Measurements from ENCODE around the gene SIX2. TPM values are rescaled to one million over a fixed set of nuclear protein-coding genes. Genes with fewer than 3 reads are reported as not detected.

Gene SIX2
- total RNA-seq, 4 donors from 2014 or later: not detected

- H3K27ac ChIP-seq: no peak overlapping the region
- no peak for DNase-seq
- no peaks in the 10 kb centered on the region for H3K36me3 ChIP-seq
- H3K4me1 ChIP-seq: peaks cover 0 to 20% (median 0%) of the 10 kb centered on the region in 4 donors
- H3K27me3 ChIP-seq: peaks cover 0 to 56% of the 10 kb centered on the region in 2 donors
- TF ChIP-seq POLR2A (IDR thresholded peaks at IDR 0.05): no peak
- no peak overlapping the region for H3K4me3 ChIP-seq
- H3K9me3 ChIP-seq: no peaks in the 10 kb centered on the region
Measured at GRCh38 chr2:44999540-44999939, 9.7 kb downstream of the SIX2 start.

- no peak for TF ChIP-seq CTCF (IDR thresholded peaks at IDR 0.05)
- no peak for TF ChIP-seq POLR2A (IDR thresholded peaks at IDR 0.05)
- no peak for DNase-seq
- Histone ChIP-seq H3K4me3 (no peak overlapping the region), H3K27ac (no peak overlapping the region), H3K9me3 (no peaks in the 10 kb centered on the region), H3K27me3 (peaks cover 0 to 43% of the 10 kb centered on the region in 2 donors), H3K4me1 (peaks cover 0 to 10% (median 0%) of the 10 kb centered on the region in 4 donors), H3K36me3 (no peaks in the 10 kb centered on the region)
Measured at GRCh38 chr2:44997963-44998362, 11.3 kb downstream of the SIX2 start.

GRCh38 chr2:44996356-44996755 lies 12.9 kb downstream of the SIX2 start:
- H3K9me3 ChIP-seq: no peaks in the 10 kb centered on the region
- peaks cover 0 to 6% (median 0%) of the 10 kb centered on the region in 4 donors for H3K4me1 ChIP-seq
- no peak overlapping the region for H3K27ac ChIP-seq
- no peak overlapping the region for H3K4me3 ChIP-seq
- TF ChIP-seq CTCF (IDR thresholded peaks at IDR 0.05): no peak
- TF ChIP-seq POLR2A (IDR thresholded peaks at IDR 0.05): no peak
- H3K27me3 ChIP-seq: peaks cover 0 to 27% of the 10 kb centered on the region in 2 donors
- no peaks in the 10 kb centered on the region for H3K36me3 ChIP-seq
- DNase-seq: no peak

GRCh38 chr2:44994377-44994776 lies 14.9 kb downstream of the SIX2 start:
- TF ChIP-seq CTCF (IDR thresholded peaks at IDR 0.05) (no peak), POLR2A (IDR thresholded peaks at IDR 0.05) (no peak)
- peaks cover 0 to 8% of the 10 kb centered on the region in 2 donors for H3K27me3 ChIP-seq
- DNase-seq: no peak

GRCh38 chr2:44989176-44989575 lies 20.1 kb downstream of the SIX2 start:
- Histone ChIP-seq H3K4me3 (no peak overlapping the region), H3K27me3 (no peaks in the 10 kb centered on the region), H3K9me3 (peaks cover 0 to 6% (median 0%) of the 10 kb centered on the region in 4 donors), H3K4me1 (no peaks in the 10 kb centered on the region), H3K36me3 (no peaks in the 10 kb centered on the region), H3K27ac (no peak overlapping the region)
- DNase-seq: no peak
- TF ChIP-seq POLR2A (IDR thresholded peaks at IDR 0.05) (no peak), CTCF (IDR thresholded peaks at IDR 0.05) (no peak)

More at GRCh38 chr2:44994377-44994776, 14.9 kb downstream of the SIX2 start:
- Histone ChIP-seq H3K4me1 (no peaks in the 10 kb centered on the region), H3K27ac (no peak overlapping the region), H3K4me3 (no peak overlapping the region), H3K36me3 (no peaks in the 10 kb centered on the region), H3K9me3 (no peaks in the 10 kb centered on the region)

DNA sequence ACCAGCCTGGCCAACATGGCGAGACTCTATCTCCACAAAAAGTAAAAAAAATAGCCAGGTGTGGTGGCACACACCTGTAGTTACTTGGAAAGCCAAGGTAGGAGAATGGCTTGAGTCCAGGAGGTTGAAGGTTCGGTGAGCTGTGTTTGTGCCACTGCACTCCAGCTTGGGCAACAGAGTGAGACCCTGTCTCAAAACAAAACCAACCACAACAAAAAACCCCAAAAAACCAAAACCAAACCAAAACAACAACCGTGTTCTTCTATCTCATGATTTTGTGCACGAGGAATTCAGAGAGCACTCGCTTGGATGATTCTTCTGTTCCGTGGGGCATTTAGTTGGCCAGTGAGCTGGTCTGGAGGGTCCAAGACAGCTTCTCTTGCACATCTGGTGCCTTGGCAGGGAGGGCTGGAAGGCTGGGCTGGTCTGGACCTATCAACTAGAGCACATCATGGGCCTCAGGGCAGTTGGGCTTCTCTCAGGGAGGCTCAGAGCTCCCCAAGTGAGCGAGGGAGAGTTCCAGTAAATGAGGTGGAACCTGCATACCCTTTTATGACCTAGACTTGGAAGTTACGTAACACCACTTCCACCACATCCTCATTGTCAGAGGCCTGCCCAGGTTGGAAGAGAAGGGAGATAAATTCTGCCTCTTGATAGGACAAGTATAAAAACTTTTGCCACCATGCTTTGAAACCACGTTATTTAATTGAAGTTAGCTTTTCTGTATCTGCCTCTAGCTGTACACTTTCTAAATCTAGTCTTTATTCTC lies 25.2 kb downstream of the SIX2 start:
- Histone ChIP-seq H3K27me3 (no peaks in the 10 kb centered on the region), H3K36me3 (no peaks in the 10 kb centered on the region), H3K9me3 (peaks cover 0 to 6% (median 0%) of the 10 kb centered on the region in 4 donors), H3K4me1 (no peaks in the 10 kb centered on the region), H3K4me3 (no peak overlapping the region), H3K27ac (no peak overlapping the region)
- no peak for TF ChIP-seq POLR2A (IDR thresholded peaks at IDR 0.05)
- no peak for TF ChIP-seq CTCF (IDR thresholded peaks at IDR 0.05)
- no peak for DNase-seq
